ENCODE measurements around the gene FGF19.

- TF ChIP-seq POLR2A (IDR thresholded peaks at IDR 0.05): no peak
- no peak for TF ChIP-seq CTCF (IDR thresholded peaks at IDR 0.05)
These were observed 42.3 kb upstream of the FGF19 start for GRCh38 chr11:69746140-69746539.

Data from body of pancreas (tissue), 4 donors.